ENCODE measurements around the gene EDIL3.

The EDIL3 gene

GRCh38 chr5:84259283-84260045 is 125.2 kb downstream of the EDIL3 start:
- DNase-seq (ENCODE audit: low spot score): no peak

GRCh38 chr5:84257061-84257460 is 127.6 kb downstream of the EDIL3 start:
- DNase-seq (ENCODE audit: low spot score): no peak

GRCh38 chr5:84255315-84255714 is 129.4 kb downstream of the EDIL3 start:
- peak; percentile 15 for DNase-seq (ENCODE audit: low spot score)

GRCh38 chr5:84253946-84254345 is 130.7 kb downstream of the EDIL3 start:
- DNase-seq (ENCODE audit: low spot score): no peak

GRCh38 chr5:84251503-84251902 is 133.2 kb downstream of the EDIL3 start:
- DNase-seq (ENCODE audit: low spot score): no peak

GRCh38 chr5:84249918-84250630 is 134.6 kb downstream of the EDIL3 start:
- peak; percentile 28 for DNase-seq (ENCODE audit: low spot score)

- no peak for DNase-seq (ENCODE audit: low spot score)
These were observed 136.7 kb downstream of the EDIL3 start for GRCh38 chr5:84248013-84248412.

GRCh38 chr5:84242286-84242685 is 142.4 kb downstream of the EDIL3 start:
- peak; percentile 2 for DNase-seq (ENCODE audit: low spot score)

- DNase-seq (ENCODE audit: low spot score): peak; percentile 1
These were observed 145.2 kb downstream of the EDIL3 start for GRCh38 chr5:84239494-84239893.

GRCh38 chr5:84237126-84237525 is 147.6 kb downstream of the EDIL3 start:
- DNase-seq (ENCODE audit: low spot score): no peak

GRCh38 chr5:84231433-84231832 is 153.2 kb downstream of the EDIL3 start:
- no peak for DNase-seq (ENCODE audit: low spot score)

- DNase-seq (ENCODE audit: low spot score): no peak
These were observed 155.6 kb downstream of the EDIL3 start for GRCh38 chr5:84229045-84229444.

GRCh38 chr5:84228266-84228665 is 156.4 kb downstream of the EDIL3 start:
- DNase-seq (ENCODE audit: low spot score): no peak

- DNase-seq (ENCODE audit: low spot score): no peak
These were observed 157.4 kb downstream of the EDIL3 start for GRCh38 chr5:84227236-84227635.

- DNase-seq (ENCODE audit: low spot score): peak; percentile 15
These were observed 166.1 kb downstream of the EDIL3 start for GRCh38 chr5:84218546-84218945.

GRCh38 chr5:84215521-84215920 is 169.2 kb downstream of the EDIL3 start:
- no peak for DNase-seq (ENCODE audit: low spot score)

GRCh38 chr5:84213861-84214260 is 170.8 kb downstream of the EDIL3 start:
- no peak for DNase-seq (ENCODE audit: low spot score)

GRCh38 chr5:84213212-84213611 is 171.5 kb downstream of the EDIL3 start:
- DNase-seq (ENCODE audit: low spot score): no peak

- DNase-seq (ENCODE audit: low spot score): no peak
These were observed 179.9 kb downstream of the EDIL3 start for GRCh38 chr5:84204772-84205171.

GRCh38 chr5:84202136-84202535 is 182.5 kb downstream of the EDIL3 start:
- DNase-seq (ENCODE audit: low spot score): no peak

GRCh38 chr5:84197538-84197937 is 187.1 kb downstream of the EDIL3 start:
- no peak for DNase-seq (ENCODE audit: low spot score)

GRCh38 chr5:84191281-84191680 is 193.4 kb downstream of the EDIL3 start:
- no peak for DNase-seq (ENCODE audit: low spot score)

- no peak for DNase-seq (ENCODE audit: low spot score)
These were observed 199.8 kb downstream of the EDIL3 start for GRCh38 chr5:84184857-84185256.

- DNase-seq (ENCODE audit: low spot score): no peak
These were observed 203.6 kb downstream of the EDIL3 start for GRCh38 chr5:84181093-84181492.
